ENCODE data around the gene RARG.

Gene RARG

GRCh38 chr12:53223389-53224060 lies 8.5 kb downstream of the RARG start:
- no peak for DNase-seq

DNA sequence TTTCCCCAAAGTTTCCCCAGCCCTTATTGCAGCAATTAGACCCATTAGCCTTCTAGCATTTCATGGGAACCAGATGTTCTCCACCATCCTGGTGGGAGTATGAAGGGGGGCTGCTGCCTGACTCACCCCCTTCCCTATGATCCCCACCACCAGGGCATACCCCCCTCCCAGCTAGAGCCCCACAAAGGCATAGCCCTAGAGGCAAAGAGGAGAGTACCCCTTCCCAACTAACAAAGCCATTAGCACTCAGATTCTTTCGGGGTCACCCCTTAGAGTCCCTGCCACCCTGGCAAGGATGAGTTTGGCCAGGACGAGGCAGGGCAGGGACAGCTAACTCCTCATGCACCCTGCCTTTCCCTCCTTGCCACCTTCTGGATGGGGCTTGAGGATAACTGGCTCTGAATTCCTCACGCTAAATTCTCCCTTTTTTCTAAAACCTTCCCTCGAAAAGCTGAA lies 9.2 kb downstream of the RARG start:
- DNase-seq, result no peak

GRCh38 chr12:53222170-53222721 lies 9.8 kb downstream of the RARG start:
- DNase-seq, result no peak

- DNase-seq, result peak; percentile 35
These were observed 10.6 kb downstream of the RARG start for GRCh38 chr12:53221203-53222080.

DNA sequence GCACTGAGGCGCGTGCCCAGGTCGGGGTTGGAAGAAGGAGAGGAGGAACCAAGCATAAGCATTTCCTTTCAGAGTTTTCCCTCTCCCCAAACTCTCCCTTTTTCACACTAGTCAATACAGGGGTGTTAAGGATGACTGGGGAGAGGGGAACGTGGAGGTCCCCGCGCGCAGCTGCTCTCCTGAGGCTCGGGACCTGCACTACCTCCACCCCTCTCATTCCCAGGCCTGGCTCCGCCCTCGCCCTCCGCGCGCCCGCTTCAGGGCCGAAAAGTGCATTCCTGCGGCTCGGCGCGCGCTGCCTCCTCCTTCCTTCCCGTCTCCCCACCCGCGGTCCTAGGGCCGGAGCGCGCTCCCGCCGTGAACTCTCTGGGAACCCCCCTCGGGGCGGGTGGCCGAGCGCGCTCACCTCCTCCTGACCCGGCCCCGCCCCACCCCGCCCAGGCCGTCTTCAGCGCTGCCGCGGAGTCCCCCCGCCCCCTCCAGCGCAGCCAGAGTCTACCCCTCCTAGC lies 11.3 kb downstream of the RARG start:
- DNase-seq, result peak; percentile 65

GRCh38 chr12:53219956-53220693 lies 11.9 kb downstream of the RARG start:
- DNase-seq, result peak; percentile 74

GRCh38 chr12:53219292-53219955 lies 12.6 kb downstream of the RARG start:
- no peak for DNase-seq

GRCh38 chr12:53218551-53219291 lies 13.3 kb downstream of the RARG start:
- DNase-seq, result no peak

- no peak for DNase-seq
These were observed 14.1 kb downstream of the RARG start for GRCh38 chr12:53217931-53218307.

DNA sequence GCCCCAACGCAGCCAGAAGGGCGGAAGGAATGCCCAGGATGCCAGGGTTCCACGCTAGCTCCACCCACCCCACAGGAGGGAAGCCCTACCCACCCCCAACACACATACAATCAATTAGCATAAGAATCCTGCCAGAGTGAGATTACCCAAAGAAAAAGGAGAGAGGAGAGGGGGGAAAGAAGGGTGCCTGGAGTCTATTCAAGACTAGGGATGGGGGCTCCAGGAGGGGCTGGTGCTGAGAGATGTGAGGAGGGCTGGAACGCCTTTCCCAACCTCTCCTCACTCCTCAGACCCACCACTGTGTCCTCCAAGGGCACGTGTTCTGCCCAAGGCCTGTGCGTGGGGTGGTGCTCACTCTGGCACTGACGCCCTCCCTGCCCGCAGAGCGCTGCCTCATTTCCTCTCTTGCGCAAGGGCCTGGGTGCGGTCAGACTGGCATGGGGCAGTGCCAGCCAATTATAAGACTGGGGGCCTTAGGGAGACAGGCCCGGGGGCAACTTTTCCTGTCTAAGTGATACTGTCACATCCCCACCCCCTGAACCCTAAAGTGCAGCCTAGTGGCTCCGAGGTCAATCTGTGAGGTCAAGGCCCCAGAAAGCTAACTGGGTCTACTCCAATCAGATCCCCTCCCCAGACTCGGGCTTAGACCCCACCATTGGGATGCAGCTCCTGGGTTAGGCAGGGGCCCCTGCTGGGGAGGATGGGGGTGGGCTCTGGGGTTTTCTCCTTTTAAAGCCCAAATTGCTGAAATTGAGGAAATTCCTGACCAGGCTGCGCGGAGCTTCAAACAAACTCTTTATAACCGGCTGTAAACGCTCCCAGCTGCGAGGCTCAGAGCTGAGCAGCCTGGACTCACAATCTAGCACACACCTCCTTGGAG lies 14.7 kb downstream of the RARG start:
- DNase-seq, result no peak

DNA sequence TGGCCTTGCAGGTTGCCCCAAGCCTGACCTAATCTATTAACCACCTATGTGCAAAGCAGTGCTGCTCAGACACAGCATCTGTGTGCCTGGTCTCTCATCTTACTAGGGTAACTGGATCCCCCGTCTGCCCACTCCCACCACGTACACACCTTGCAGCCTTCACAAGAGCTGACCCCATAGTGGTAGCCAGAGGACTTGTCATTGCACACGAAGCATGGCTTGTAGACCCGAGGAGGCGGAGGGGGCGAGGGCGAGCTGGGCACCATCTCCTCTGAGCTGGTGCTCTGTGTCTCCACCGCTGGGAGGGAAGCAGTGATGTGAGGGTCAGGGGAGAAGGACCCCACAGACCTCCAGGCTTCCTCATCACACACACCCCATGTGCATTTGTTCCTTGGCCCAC lies 16.5 kb downstream of the RARG start:
- no peak for DNase-seq

DNA sequence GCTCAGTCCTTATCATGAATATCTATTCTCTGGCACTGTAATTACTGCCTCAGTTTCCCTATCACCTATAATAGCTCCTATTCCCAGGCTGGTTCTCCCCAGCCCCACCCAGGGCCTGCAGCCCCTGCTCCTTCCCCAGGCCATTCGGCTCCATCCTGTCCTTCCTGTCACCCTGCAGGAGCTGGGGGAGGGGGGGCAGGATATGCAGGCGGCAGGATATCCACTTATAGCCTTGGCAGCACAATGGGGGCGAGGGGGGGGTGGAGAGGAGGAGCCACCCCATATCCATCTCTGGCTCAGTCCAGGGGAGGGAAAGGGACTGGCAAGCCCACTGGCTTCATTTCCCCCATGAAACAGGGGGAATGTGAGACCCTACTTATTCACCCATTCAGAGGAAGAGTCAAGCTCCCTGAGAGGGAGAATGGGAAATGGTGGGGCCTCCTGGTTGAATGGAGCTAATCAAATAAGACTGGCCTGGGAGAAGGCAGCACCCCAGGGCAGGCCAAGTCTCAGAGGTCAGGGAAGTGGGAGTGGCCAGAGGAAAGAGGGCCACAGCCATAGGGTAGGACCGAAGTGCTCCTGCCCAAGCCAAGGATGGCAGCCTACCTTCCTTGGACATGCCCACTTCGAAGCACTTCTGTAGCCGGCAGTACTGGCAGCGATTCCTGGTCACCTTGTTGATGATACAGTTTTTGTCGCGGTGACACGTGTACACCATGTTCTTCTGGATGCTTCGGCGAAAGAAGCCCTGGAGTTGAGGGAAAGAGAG lies 17.1 kb downstream of the RARG start:
- no peak for DNase-seq

DNA sequence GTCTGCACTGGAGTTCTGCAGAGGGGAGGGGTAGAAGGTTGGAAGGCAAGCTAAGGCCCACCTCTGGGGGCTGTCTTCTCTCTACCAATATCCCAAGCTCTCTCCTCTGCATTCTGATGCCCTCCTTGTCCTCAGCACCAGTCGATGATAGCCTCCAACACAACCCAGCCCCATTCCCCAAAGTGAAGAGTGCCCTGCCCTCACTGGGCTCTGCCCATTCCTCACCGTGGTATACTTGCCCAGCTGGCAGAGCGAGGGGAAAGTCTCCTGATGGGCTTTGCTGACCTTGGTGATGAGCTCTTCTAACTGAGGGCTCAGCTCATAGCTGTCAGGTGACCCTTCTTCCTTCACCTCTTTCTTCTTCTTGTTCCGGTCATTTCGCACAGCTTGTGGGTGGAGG lies 17.8 kb downstream of the RARG start:
- no peak for DNase-seq

DNA sequence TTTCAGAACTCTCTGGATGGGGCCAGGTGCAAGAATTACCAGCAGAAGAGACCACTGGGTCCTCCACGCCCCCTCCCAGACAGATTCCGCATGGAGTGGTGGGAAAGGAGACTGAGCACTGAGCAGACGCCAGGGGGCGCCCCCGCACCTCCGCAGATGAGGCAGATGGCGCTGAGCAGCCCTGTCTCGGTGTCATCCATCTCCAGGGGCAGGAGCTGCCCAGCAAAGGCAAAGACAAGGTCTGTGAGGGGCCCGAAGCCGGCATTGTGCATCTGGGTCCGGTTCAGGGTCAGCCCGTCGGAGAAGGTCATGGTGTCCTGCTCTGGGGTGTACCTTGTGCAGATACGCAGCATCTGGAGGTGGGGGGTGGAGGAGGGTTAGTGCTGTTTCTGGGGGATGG lies 18.7 kb downstream of the RARG start:
- DNase-seq, result peak; percentile 80

GRCh38 chr12:53212931-53213330 lies 19.1 kb downstream of the RARG start:
- DNase-seq, result no peak

GRCh38 chr12:53211476-53212381 lies 20.3 kb downstream of the RARG start:
- DNase-seq, result no peak

DNA sequence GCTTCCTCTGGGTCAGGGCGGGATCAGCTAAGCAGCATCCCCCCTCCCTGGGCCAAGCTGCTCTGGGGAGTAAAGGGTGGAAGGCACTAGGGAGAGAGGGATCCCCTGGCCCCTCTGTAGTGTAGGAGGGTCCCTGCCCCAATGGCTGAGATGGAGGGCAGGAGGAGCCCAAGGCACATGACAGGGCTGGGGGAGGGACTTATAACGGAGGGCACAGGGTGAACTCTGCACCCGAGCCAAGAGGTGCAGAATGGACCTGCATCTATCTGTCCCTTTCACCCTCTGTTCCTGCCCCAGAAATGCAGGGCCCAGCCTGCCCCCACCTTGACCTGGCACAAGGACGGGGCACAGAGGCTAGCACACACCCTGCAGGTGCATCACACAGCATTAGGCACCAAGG lies 21.2 kb downstream of the RARG start:
- no peak for DNase-seq

GRCh38 chr12:53208877-53209463 lies 23.0 kb downstream of the RARG start:
- DNase-seq, result no peak
